SK-N-SH treated with all-trans-retinoic acid at 6 μM for 48 hours (cell line): Measurements from ENCODE around the gene SOWAHA.

Experiments
- ATAC-seq: fragments of 200-7000 bp; cut with Tn5 transposase; 3 replicates; pipeline ENCODE4 v1.9.1; 2020; ENCODE audit warnings: mild to moderate bottlenecking, moderate library complexity
- ARNTL ChIP-seq: fragments of 450-650 bp; formaldehyde crosslinking; IDR thresholded peaks from 2 replicates; pipeline ENCODE4 v1.5.0; 2020; ENCODE audit warnings: low read depth, mild to moderate bottlenecking, moderate library complexity, borderline replicate concordance
- BACH2 ChIP-seq: fragments of 250-450 bp; sonication (Bioruptor Pico); IDR thresholded peaks from 2 replicates; pipeline ENCODE4 v1.9.0; 2021; ENCODE audit warnings: mild to moderate bottlenecking, borderline replicate concordance
- CSDC2 ChIP-seq: fragments of 250-450 bp; sonication (Bioruptor Pico); IDR thresholded peaks from 2 replicates; pipeline ENCODE4 v1.5.0; 2020; ENCODE audit warnings: mild to moderate bottlenecking, moderate library complexity
- GLIS3 ChIP-seq: fragments of 250-450 bp; sonication (Bioruptor Pico); IDR thresholded peaks from 2 replicates; pipeline ENCODE4 v1.5.0; 2020; ENCODE audit warnings: mild to moderate bottlenecking, moderate library complexity
- ISL1 ChIP-seq: fragments of 250-450 bp; sonication (Bioruptor Pico); IDR thresholded peaks from 2 replicates; pipeline ENCODE4 v2.1.2; 2022; ENCODE audit warnings: mild to moderate bottlenecking, moderate library complexity
- OSR1 ChIP-seq: fragments of 250-450 bp; sonication (Bioruptor Pico); IDR thresholded peaks from 2 replicates; pipeline ENCODE4 v1.8.0; 2022; ENCODE audit warnings: moderate library complexity, mild to moderate bottlenecking, inconsistent platforms
- PPARA ChIP-seq: fragments of 250-450 bp; sonication (Bioruptor Pico); IDR thresholded peaks from 2 replicates; pipeline ENCODE4 v1.5.0; 2020; ENCODE audit warnings: mild to moderate bottlenecking, borderline replicate concordance
- RARB ChIP-seq: fragments of 250-450 bp; sonication (Bioruptor Pico); IDR thresholded peaks from 2 replicates; pipeline ENCODE4 v1.8.0; 2021; ENCODE audit warnings: mild to moderate bottlenecking, moderate library complexity
- SNAI2 ChIP-seq: fragments of 250-450 bp; sonication (Bioruptor Pico); IDR thresholded peaks from 2 replicates; pipeline ENCODE4 v1.5.0; 2020; ENCODE audit warnings: mild to moderate bottlenecking, moderate library complexity
- TCF4 ChIP-seq: fragments of 250-450 bp; sonication (Bioruptor Pico); IDR thresholded peaks from 2 replicates; pipeline ENCODE4 v1.8.0; 2021; ENCODE audit warnings: mild to moderate bottlenecking, moderate library complexity, borderline replicate concordance
- ZC3H10 ChIP-seq: fragments of 250-450 bp; sonication (Bioruptor Pico); IDR thresholded peaks from 2 replicates; pipeline ENCODE4 v1.5.1; 2021; ENCODE audit warnings: mild to moderate bottlenecking, moderate library complexity
- ZFP3 ChIP-seq: fragments of 250-450 bp; sonication (Bioruptor Pico); IDR thresholded peaks from 2 replicates; pipeline ENCODE4 v1.5.0; 2020; ENCODE audit warnings: mild to moderate bottlenecking, moderate library complexity
- ZFP30 ChIP-seq: fragments of 450-650 bp; formaldehyde crosslinking; IDR thresholded peaks from 2 replicates; pipeline ENCODE4 v1.5.0; 2022; ENCODE audit warnings: mild to moderate bottlenecking, moderate library complexity
- ZNF565 ChIP-seq: fragments of 450-650 bp; formaldehyde crosslinking; conservative IDR thresholded peaks from 2 replicates; pipeline ENCODE4 v1.5.0; 2020; ENCODE audit warnings: low read depth, mild to moderate bottlenecking, moderate library complexity
- ZNF70 ChIP-seq: fragments of 450-650 bp; formaldehyde crosslinking; IDR thresholded peaks from 2 replicates; pipeline ENCODE4 v1.5.0; 2020; ENCODE audit warnings: mild to moderate bottlenecking, moderate library complexity
- ZNF8 ChIP-seq: fragments of 450-650 bp; formaldehyde crosslinking; IDR thresholded peaks from 2 replicates; pipeline ENCODE4 v1.5.0; 2020; ENCODE audit warnings: mild to moderate bottlenecking, moderate library complexity
- TF ChIP-seq, protein P1 (sequence below): fragments of 250-450 bp; sonication (Bioruptor Pico); IDR thresholded peaks from 2 replicates; pipeline ENCODE4 v1.5.1; 2020; ENCODE audit warnings: low read depth, mild to moderate bottlenecking, moderate library complexity
- TF ChIP-seq, protein P2 (sequence below): fragments of 250-450 bp; sonication (Bioruptor Pico); IDR thresholded peaks from 2 replicates; pipeline ENCODE4 v1.5.1; 2021; ENCODE audit warnings: mild to moderate bottlenecking, moderate library complexity
- TF ChIP-seq, protein P3 (sequence below): fragments of 250-450 bp; sonication (Bioruptor Pico); IDR thresholded peaks from 2 replicates; pipeline ENCODE4 v1.8.0; 2021; ENCODE audit warnings: low read depth, mild to moderate bottlenecking, moderate library complexity, borderline replicate concordance
- TF ChIP-seq, protein P4 (sequence below): fragments of 250-450 bp; sonication (Bioruptor Pico); IDR thresholded peaks from 2 replicates; pipeline ENCODE4 v1.5.0; 2020; ENCODE audit warnings: mild to moderate bottlenecking, moderate library complexity
- TF ChIP-seq, protein P5 (sequence below): fragments of 250-450 bp; sonication (Bioruptor Pico); IDR thresholded peaks from 2 replicates; pipeline ENCODE4 v1.8.0; 2020; ENCODE audit warnings: mild to moderate bottlenecking, moderate library complexity, borderline replicate concordance

The SOWAHA gene

DNA sequence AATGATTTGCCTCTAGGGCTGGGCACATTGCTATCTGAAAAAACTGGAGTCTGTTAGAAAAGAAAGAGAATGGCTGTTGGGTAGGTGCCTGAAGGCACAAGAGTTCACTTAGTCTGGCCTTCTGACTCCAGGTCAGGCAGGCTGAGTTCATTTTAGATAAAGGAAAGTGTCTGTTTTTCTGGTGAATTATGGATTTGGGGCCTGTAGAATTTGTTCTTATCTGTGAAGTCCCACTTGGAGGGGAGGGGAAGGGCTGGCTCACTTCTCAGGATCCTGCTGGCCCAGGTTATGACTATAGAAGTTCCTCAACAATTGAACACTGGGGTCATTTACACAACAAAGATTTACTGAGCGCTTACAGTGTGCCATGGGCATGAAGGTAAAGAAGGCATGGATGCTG is 24.6 kb upstream of the SOWAHA start:
- no peak for ATAC-seq
- no peak for TF ChIP-seq CSDC2 (CRISPR knock-in tag)
- no peak for TF ChIP-seq ZFP30 (CRISPR knock-in tag)
- TF ChIP-seq ZNF8 (CRISPR knock-in tag) = no peak
- TF ChIP-seq ARNTL (CRISPR knock-in tag) = no peak
- no peak for TF ChIP-seq ZFP3 (CRISPR knock-in tag)
- no peak for TF ChIP-seq PPARA (CRISPR knock-in tag)
- TF ChIP-seq, protein P1, sequence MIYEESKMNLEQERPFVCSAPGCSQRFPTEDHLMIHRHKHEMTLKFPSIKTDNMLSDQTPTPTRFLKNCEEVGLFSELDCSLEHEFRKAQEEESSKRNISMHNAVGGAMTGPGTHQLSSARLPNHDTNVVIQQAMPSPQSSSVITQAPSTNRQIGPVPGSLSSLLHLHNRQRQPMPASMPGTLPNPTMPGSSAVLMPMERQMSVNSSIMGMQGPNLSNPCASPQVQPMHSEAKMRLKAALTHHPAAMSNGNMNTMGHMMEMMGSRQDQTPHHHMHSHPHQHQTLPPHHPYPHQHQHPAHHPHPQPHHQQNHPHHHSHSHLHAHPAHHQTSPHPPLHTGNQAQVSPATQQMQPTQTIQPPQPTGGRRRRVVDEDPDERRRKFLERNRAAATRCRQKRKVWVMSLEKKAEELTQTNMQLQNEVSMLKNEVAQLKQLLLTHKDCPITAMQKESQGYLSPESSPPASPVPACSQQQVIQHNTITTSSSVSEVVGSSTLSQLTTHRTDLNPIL = no peak
- no peak for TF ChIP-seq ZC3H10

DNA sequence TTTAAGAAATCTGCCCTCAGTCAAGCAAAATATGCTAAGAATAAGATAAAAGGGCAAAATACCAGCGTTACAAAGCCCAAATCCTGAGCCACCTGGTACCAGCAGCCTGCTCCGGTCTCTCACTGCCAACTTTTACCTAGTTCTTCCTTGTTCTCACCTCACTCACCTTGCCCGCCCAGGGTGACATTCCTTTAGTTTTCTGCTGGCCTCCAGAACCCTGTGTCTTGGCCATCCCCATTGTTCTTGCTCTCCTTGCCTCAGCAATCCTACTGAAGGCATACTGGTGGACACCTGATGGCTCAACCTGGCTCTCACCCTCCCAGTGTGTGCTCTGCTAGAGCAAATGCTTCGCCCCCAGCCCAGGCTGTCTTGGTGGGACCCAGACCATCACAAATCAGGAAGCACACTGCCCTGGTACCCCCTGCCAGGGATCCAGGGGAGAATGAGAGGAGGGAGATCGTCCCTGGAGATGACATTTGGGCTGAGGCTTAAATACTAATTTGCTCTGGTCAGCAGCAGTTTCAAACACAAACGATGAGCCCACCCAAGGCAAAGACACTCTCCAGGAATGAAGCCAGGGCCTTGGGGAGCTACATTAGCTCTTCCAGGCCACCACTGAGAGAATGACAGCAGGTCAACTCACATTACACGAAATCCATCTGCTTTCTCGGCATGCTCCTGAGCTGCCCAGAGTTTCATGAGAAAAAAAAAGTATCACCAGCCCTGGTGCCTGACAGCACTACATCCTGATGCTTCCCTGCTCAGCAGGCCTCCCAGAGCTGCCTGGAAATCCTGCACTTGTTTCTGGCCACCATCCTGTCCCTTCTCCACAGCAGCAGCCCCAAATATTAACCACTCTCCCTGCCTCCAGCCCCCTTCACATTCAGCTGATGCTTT is 23.9 kb upstream of the SOWAHA start:
- TF ChIP-seq GLIS3 (CRISPR knock-in tag) = no peak
- no peak for TF ChIP-seq RARB (CRISPR knock-in tag)
- TF ChIP-seq BACH2 (CRISPR knock-in tag) = no peak
- TF ChIP-seq, protein P2, sequence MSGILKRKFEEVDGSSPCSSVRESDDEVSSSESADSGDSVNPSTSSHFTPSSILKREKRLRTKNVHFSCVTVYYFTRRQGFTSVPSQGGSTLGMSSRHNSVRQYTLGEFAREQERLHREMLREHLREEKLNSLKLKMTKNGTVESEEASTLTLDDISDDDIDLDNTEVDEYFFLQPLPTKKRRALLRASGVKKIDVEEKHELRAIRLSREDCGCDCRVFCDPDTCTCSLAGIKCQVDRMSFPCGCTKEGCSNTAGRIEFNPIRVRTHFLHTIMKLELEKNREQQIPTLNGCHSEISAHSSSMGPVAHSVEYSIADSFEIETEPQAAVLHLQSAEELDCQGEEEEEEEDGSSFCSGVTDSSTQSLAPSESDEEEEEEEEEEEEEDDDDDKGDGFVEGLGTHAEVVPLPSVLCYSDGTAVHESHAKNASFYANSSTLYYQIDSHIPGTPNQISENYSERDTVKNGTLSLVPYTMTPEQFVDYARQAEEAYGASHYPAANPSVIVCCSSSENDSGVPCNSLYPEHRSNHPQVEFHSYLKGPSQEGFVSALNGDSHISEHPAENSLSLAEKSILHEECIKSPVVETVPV (CRISPR knock-in tag) = no peak
- no peak for TF ChIP-seq SNAI2 (CRISPR knock-in tag)
- no peak for TF ChIP-seq PPARA (CRISPR knock-in tag)
- TF ChIP-seq ZNF8 (CRISPR knock-in tag) = no peak
- TF ChIP-seq, protein P3, sequence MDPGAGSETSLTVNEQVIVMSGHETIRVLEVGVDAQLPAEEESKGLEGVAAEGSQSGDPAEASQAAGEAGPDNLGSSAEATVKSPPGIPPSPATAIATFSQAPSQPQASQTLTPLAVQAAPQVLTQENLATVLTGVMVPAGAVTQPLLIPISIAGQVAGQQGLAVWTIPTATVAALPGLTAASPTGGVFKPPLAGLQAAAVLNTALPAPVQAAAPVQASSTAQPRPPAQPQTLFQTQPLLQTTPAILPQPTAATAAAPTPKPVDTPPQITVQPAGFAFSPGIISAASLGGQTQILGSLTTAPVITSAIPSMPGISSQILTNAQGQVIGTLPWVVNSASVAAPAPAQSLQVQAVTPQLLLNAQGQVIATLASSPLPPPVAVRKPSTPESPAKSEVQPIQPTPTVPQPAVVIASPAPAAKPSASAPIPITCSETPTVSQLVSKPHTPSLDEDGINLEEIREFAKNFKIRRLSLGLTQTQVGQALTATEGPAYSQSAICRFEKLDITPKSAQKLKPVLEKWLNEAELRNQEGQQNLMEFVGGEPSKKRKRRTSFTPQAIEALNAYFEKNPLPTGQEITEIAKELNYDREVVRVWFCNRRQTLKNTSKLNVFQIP (CRISPR knock-in tag) = no peak
- TF ChIP-seq TCF4 (CRISPR knock-in tag) = no peak
- TF ChIP-seq ISL1 (CRISPR knock-in tag) = no peak
- no peak for TF ChIP-seq OSR1 (CRISPR knock-in tag)
- TF ChIP-seq, protein P1 = no peak
- TF ChIP-seq ZNF70 = no peak
- no peak for TF ChIP-seq ZFP30 (CRISPR knock-in tag)
- TF ChIP-seq, protein P4, sequence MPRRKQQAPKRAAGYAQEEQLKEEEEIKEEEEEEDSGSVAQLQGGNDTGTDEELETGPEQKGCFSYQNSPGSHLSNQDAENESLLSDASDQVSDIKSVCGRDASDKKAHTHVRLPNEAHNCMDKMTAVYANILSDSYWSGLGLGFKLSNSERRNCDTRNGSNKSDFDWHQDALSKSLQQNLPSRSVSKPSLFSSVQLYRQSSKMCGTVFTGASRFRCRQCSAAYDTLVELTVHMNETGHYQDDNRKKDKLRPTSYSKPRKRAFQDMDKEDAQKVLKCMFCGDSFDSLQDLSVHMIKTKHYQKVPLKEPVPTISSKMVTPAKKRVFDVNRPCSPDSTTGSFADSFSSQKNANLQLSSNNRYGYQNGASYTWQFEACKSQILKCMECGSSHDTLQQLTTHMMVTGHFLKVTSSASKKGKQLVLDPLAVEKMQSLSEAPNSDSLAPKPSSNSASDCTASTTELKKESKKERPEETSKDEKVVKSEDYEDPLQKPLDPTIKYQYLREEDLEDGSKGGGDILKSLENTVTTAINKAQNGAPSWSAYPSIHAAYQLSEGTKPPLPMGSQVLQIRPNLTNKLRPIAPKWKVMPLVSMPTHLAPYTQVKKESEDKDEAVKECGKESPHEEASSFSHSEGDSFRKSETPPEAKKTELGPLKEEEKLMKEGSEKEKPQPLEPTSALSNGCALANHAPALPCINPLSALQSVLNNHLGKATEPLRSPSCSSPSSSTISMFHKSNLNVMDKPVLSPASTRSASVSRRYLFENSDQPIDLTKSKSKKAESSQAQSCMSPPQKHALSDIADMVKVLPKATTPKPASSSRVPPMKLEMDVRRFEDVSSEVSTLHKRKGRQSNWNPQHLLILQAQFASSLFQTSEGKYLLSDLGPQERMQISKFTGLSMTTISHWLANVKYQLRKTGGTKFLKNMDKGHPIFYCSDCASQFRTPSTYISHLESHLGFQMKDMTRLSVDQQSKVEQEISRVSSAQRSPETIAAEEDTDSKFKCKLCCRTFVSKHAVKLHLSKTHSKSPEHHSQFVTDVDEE (CRISPR knock-in tag) = no peak
- TF ChIP-seq CSDC2 (CRISPR knock-in tag) = no peak
- TF ChIP-seq, protein P5, sequence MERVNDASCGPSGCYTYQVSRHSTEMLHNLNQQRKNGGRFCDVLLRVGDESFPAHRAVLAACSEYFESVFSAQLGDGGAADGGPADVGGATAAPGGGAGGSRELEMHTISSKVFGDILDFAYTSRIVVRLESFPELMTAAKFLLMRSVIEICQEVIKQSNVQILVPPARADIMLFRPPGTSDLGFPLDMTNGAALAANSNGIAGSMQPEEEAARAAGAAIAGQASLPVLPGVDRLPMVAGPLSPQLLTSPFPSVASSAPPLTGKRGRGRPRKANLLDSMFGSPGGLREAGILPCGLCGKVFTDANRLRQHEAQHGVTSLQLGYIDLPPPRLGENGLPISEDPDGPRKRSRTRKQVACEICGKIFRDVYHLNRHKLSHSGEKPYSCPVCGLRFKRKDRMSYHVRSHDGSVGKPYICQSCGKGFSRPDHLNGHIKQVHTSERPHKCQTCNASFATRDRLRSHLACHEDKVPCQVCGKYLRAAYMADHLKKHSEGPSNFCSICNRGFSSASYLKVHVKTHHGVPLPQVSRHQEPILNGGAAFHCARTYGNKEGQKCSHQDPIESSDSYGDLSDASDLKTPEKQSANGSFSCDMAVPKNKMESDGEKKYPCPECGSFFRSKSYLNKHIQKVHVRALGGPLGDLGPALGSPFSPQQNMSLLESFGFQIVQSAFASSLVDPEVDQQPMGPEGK (CRISPR knock-in tag) = no peak
- TF ChIP-seq ARNTL (CRISPR knock-in tag) = no peak
- TF ChIP-seq ZNF565 (CRISPR knock-in tag) = no peak
- no peak for ATAC-seq
